PFSK-1 (cell line): ENCODE data around the gene EIF3M.

Experiments used
- FOXP2 ChIP-seq: optimal IDR thresholded peaks from 2 replicates; pipeline ENCODE3; 2011; ENCODE audit warnings: borderline replicate concordance, control low read depth, inconsistent platforms; ENCODE audit not compliant: insufficient read depth; ENCODE audit errors: extremely low read length, extremely low read depth
- POLR2AphosphoS5 ChIP-seq: IDR thresholded peaks from 2 replicates; pipeline ENCODE4 v1.6.1; 2012; ENCODE audit warnings: low read depth, mild to moderate bottlenecking, control low read depth, low read length, moderate library complexity
- REST ChIP-seq, 2 experiments: IDR thresholded peaks; 2 replicates each; pipeline versions ENCODE4 v1.6.1 to v1.8.0; 2011 to 2012; ENCODE audit warnings: low read depth in 2 of 2, low read length in 2 of 2, control low read depth in 1 of 2, inconsistent platforms in 1 of 2, mild to moderate bottlenecking in 1 of 2, moderate library complexity in 1 of 2; ENCODE audit not compliant: insufficient read depth in 1 of 2
- SIN3A ChIP-seq: IDR thresholded peaks from 2 replicates; pipeline ENCODE4 v1.6.1; 2012; ENCODE audit warnings: mild to moderate bottlenecking, low read length, moderate library complexity, borderline replicate concordance; ENCODE audit not compliant: insufficient read depth
- TAF1 ChIP-seq: IDR thresholded peaks from 2 replicates; pipeline ENCODE4 v1.6.1; 2012; ENCODE audit warnings: low read length, control low read depth, borderline replicate concordance; ENCODE audit not compliant: insufficient read depth

EIF3M gene

GRCh38 chr11:32574421-32574820 lies 9.2 kb upstream of the EIF3M start:
- TF ChIP-seq SIN3A (no peak), TAF1 (no peak), FOXP2 (no peak), POLR2AphosphoS5 (no peak), REST (IDR thresholded peaks at IDR 0.05; ENCODE audit: insufficient read depth in 1 of 2, low read depth in 2 of 2, low read length in 2 of 2) (no peak)

GRCh38 chr11:32575070-32575469 lies 8.6 kb upstream of the EIF3M start:
- no peak for TF ChIP-seq FOXP2

- TF ChIP-seq REST (IDR thresholded peaks at IDR 0.05; ENCODE audit: insufficient read depth in 1 of 2, low read depth in 2 of 2, low read length in 2 of 2): no peak
- no peak for TF ChIP-seq POLR2AphosphoS5
- TF ChIP-seq FOXP2: no peak
- TF ChIP-seq TAF1: no peak
- TF ChIP-seq SIN3A: no peak
These were observed 7.2 kb upstream of the EIF3M start for GRCh38 chr11:32576456-32576855.

- no peak for TF ChIP-seq FOXP2
- no peak for TF ChIP-seq REST (IDR thresholded peaks at IDR 0.05; ENCODE audit: insufficient read depth in 1 of 2, low read depth in 2 of 2, low read length in 2 of 2)
- TF ChIP-seq SIN3A: no peak; the same call in 1 of the 2 replicates
- no peak for TF ChIP-seq POLR2AphosphoS5
- TF ChIP-seq TAF1: no peak; the same call in 1 of the 2 replicates
These were observed 2.7 kb upstream of the EIF3M start for GRCh38 chr11:32580967-32581366.

- TF ChIP-seq TAF1 (0 out of 2 replicates have a peak, but pooled peaks have one; percentile 19), FOXP2 (no peak)
These were observed 2.1 kb upstream of the EIF3M start for GRCh38 chr11:32581556-32581955.

- TF ChIP-seq TAF1 (no peak), FOXP2 (no peak), POLR2AphosphoS5 (0 out of 2 replicates have a peak, but pooled peaks have one; percentile 25), SIN3A (no peak), REST (IDR thresholded peaks at IDR 0.05; ENCODE audit: insufficient read depth in 1 of 2, low read depth in 2 of 2, low read length in 2 of 2) (no peak)
These were observed 1.3 kb downstream of the EIF3M start for GRCh38 chr11:32584921-32585320.
